HEK293 (cell line): ENCODE data around the gene BIN1.

Experiments
- CTCF ChIP-seq: fragments of 450-650 bp; formaldehyde crosslinking; IDR thresholded peaks from 2 replicates; pipeline ENCODE4 v1.5.1; 2016; ENCODE audit warnings: missing biosample characterization, missing genetic modification characterization
- GLI2 ChIP-seq: fragments of 450-650 bp; formaldehyde crosslinking; IDR thresholded peaks from 2 replicates; pipeline ENCODE4; 2017; ENCODE audit warnings: missing biosample characterization, missing genetic modification characterization, low read depth, borderline replicate concordance
- GLIS1 ChIP-seq: fragments of 450-650 bp; formaldehyde crosslinking; IDR thresholded peaks from 2 replicates; pipeline ENCODE4 v1.5.1; 2016; ENCODE audit warnings: missing biosample characterization, missing genetic modification characterization
- HIC1 ChIP-seq: fragments of 450-650 bp; formaldehyde crosslinking; IDR thresholded peaks from 2 replicates; pipeline ENCODE4 v1.5.1; 2016; ENCODE audit warnings: missing biosample characterization, missing genetic modification characterization
- KLF1 ChIP-seq: fragments of 450-650 bp; formaldehyde crosslinking; IDR thresholded peaks from 2 replicates; pipeline ENCODE4 v1.5.1; 2016; ENCODE audit warnings: missing biosample characterization, missing genetic modification characterization
- KLF16 ChIP-seq: fragments of 450-650 bp; formaldehyde crosslinking; IDR thresholded peaks from 2 replicates; pipeline ENCODE4 v1.5.1; 2017; ENCODE audit warnings: missing biosample characterization, missing genetic modification characterization
- PRDM1 ChIP-seq: fragments of 450-650 bp; formaldehyde crosslinking; IDR thresholded peaks from 2 replicates; pipeline ENCODE4; 2016; ENCODE audit warnings: missing biosample characterization, missing genetic modification characterization
- REST ChIP-seq: fragments of 450-650 bp; formaldehyde crosslinking; IDR thresholded peaks from 2 replicates; pipeline ENCODE4 v1.5.1; 2016; ENCODE audit warnings: missing biosample characterization, missing genetic modification characterization
- TRIM28 ChIP-seq: IDR thresholded peaks from 2 replicates; pipeline ENCODE4 v1.6.1; 2011; ENCODE audit warnings: low read length, control low read depth, borderline replicate concordance
- ZNF302 ChIP-seq: fragments of 450-650 bp; formaldehyde crosslinking; IDR thresholded peaks from 2 replicates; pipeline ENCODE4 v1.5.1; 2016; ENCODE audit warnings: missing biosample characterization, missing genetic modification characterization, low read depth
- ZNF530 ChIP-seq: fragments of 450-650 bp; formaldehyde crosslinking; IDR thresholded peaks from 2 replicates; pipeline ENCODE4 v1.5.1; 2016; ENCODE audit warnings: low read depth, missing biosample characterization, missing genetic modification characterization
- ZNF555 ChIP-seq: fragments of 450-650 bp; formaldehyde crosslinking; conservative IDR thresholded peaks from 2 replicates; pipeline ENCODE4 v1.5.1; 2017; ENCODE audit warnings: missing biosample characterization, mild to moderate bottlenecking, missing genetic modification characterization, inconsistent platforms
- ZNF792 ChIP-seq: fragments of 450-650 bp; formaldehyde crosslinking; IDR thresholded peaks from 2 replicates; pipeline ENCODE4 v1.5.1; 2016; ENCODE audit warnings: missing biosample characterization, missing genetic modification characterization
- ZNF837 ChIP-seq: fragments of 450-650 bp; formaldehyde crosslinking; IDR thresholded peaks from 2 replicates; pipeline ENCODE4 v1.5.1; 2016; ENCODE audit warnings: missing biosample characterization, missing genetic modification characterization

- no peak for TF ChIP-seq REST
- TF ChIP-seq ZNF555 (tag by site-specific recombination) = no peak
- no peak for TF ChIP-seq CTCF (tag by site-specific recombination)
- no peak for TF ChIP-seq TRIM28
- no peak for TF ChIP-seq KLF16
- no peak for TF ChIP-seq ZNF530 (tag by site-specific recombination)
- TF ChIP-seq PRDM1 (tag by site-specific recombination) = no peak
- no peak for TF ChIP-seq ZNF837
- TF ChIP-seq GLI2 = no peak
- no peak for TF ChIP-seq GLIS1 (tag by site-specific recombination)
- TF ChIP-seq KLF1 (tag by site-specific recombination) = no peak
- TF ChIP-seq HIC1 (tag by site-specific recombination) = no peak
- no peak for TF ChIP-seq ZNF302
- no peak for TF ChIP-seq ZNF792 (tag by site-specific recombination)
Measured at GRCh38 chr2:127091148-127091547, 15.8 kb downstream of the BIN1 start.
